ENCODE results near the gene LAG3. TPM values are rescaled to one million over a fixed set of nuclear protein-coding genes. Genes with fewer than 3 reads are reported as not detected.

Gene LAG3
- total and polyA plus RNA-seq, 10 of the 15 experiments (the other 5 are each of a cell fraction or from before 2014, with no cell fraction given), result 0.52 to 4.2 (median 1.0) TPM; not detected in 1

DNA sequence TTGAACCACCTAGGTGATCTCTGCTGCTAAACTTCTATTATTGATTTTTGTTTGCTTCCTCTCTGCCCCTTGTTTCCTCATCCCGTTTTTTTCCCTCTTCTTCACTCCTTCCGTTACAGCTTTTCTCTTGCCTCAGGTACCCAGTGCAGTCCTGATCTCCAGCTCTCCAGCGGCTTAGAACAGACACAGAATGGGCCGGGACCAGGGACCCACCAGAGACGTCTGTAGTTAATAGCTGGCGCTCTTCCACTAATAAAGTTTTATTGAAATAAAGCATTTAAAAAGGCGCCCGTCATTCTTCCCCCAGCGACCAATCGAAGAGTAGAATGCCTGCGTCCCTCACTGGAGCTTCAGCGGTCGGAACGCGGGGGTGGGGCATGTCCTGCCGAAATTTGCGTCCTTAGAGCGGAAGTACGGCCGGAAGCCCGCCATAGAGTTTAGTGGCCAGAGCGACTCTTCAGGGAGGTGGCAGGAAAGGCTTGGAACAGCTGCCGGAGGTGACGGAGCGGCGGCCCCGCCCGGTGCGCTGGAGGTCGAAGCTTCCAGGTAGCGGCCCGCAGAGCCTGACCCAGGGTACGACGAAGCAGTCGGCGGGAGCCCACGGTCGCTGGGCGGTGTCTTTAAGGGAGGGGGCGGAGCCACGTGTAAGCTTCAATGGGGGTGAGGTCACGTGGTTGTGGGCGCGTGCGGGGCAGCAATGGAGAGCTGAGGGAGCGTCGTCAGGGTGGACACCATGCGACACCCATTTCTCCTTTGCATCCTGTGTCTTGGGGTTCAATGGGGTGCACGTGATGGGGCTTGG is 48.5 kb upstream of the LAG3 start, which contains the start of gene COPS7A (continued):
- TF ChIP-seq, protein P1, sequence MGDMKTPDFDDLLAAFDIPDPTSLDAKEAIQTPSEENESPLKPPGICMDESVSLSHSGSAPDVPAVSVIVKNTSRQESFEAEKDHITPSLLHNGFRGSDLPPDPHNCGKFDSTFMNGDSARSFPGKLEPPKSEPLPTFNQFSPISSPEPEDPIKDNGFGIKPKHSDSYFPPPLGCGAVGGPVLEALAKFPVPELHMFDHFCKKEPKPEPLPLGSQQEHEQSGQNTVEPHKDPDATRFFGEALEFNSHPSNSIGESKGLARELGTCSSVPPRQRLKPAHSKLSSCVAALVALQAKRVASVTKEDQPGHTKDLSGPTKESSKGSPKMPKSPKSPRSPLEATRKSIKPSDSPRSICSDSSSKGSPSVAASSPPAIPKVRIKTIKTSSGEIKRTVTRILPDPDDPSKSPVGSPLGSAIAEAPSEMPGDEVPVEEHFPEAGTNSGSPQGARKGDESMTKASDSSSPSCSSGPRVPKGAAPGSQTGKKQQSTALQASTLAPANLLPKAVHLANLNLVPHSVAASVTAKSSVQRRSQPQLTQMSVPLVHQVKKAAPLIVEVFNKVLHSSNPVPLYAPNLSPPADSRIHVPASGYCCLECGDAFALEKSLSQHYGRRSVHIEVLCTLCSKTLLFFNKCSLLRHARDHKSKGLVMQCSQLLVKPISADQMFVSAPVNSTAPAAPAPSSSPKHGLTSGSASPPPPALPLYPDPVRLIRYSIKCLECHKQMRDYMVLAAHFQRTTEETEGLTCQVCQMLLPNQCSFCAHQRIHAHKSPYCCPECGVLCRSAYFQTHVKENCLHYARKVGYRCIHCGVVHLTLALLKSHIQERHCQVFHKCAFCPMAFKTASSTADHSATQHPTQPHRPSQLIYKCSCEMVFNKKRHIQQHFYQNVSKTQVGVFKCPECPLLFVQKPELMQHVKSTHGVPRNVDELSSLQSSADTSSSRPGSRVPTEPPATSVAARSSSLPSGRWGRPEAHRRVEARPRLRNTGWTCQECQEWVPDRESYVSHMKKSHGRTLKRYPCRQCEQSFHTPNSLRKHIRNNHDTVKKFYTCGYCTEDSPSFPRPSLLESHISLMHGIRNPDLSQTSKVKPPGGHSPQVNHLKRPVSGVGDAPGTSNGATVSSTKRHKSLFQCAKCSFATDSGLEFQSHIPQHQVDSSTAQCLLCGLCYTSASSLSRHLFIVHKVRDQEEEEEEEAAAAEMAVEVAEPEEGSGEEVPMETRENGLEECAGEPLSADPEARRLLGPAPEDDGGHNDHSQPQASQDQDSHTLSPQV (IDR thresholded peaks at IDR 0.05), result 0 out of 2 replicates have a peak, but pooled peaks have one; percentile 33
- TF ChIP-seq STAT1 (conservative IDR thresholded peaks at IDR 0.05) (no peak), KLF5 (IDR thresholded peaks at IDR 0.05; ENCODE audit: partially characterized antibody) (peak; percentile 88), TCF3 (IDR thresholded peaks at IDR 0.05; ENCODE audit: borderline replicate concordance, insufficient read depth, low read depth, low read length) (peak; percentile 79), NR2C2 (IDR thresholded peaks at IDR 0.05; ENCODE audit: borderline replicate concordance, control insufficient read depth, insufficient read length, low read depth) (no peak), RUNX3 (IDR thresholded peaks at IDR 0.05; ENCODE audit: low read length) (peak; percentile 52), SRF (IDR thresholded peaks at IDR 0.05; ENCODE audit: low read depth in 2 of 2, low read length in 2 of 2) (0 out of 4 replicates have a peak, but pooled peaks have one; percentile 32 to 40), YY1 (IDR thresholded peaks at IDR 0.05; ENCODE audit: low read depth, low read length) (peak; percentile 81), JUND (IDR thresholded peaks at IDR 0.05; ENCODE audit: low read depth, low read length) (0 out of 2 replicates have a peak, but pooled peaks have one; percentile 30), BRCA1 (IDR thresholded peaks at IDR 0.05; ENCODE audit: low read depth, low read length) (no peak; the same call in 1 of the 2 replicates), SMAD1 (IDR thresholded peaks at IDR 0.05; ENCODE audit: low read depth, partially characterized antibody) (peak; percentile 67), NR2C1 (IDR thresholded peaks at IDR 0.05) (peak; percentile 88), NBN (IDR thresholded peaks at IDR 0.05) (peak; percentile 91), LARP7 (IDR thresholded peaks at IDR 0.05) (no peak), BCL11A (IDR thresholded peaks at IDR 0.05; ENCODE audit: low read depth, low read length) (no peak)
- TF ChIP-seq, protein P2, sequence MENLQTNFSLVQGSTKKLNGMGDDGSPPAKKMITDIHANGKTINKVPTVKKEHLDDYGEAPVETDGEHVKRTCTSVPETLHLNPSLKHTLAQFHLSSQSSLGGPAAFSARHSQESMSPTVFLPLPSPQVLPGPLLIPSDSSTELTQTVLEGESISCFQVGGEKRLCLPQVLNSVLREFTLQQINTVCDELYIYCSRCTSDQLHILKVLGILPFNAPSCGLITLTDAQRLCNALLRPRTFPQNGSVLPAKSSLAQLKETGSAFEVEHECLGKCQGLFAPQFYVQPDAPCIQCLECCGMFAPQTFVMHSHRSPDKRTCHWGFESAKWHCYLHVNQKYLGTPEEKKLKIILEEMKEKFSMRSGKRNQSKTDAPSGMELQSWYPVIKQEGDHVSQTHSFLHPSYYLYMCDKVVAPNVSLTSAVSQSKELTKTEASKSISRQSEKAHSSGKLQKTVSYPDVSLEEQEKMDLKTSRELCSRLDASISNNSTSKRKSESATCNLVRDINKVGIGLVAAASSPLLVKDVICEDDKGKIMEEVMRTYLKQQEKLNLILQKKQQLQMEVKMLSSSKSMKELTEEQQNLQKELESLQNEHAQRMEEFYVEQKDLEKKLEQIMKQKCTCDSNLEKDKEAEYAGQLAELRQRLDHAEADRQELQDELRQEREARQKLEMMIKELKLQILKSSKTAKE (IDR thresholded peaks at IDR 0.05; ENCODE audit: low read depth, poor library complexity, severe bottlenecking), result peak; percentile 80
- TF ChIP-seq, protein P3, sequence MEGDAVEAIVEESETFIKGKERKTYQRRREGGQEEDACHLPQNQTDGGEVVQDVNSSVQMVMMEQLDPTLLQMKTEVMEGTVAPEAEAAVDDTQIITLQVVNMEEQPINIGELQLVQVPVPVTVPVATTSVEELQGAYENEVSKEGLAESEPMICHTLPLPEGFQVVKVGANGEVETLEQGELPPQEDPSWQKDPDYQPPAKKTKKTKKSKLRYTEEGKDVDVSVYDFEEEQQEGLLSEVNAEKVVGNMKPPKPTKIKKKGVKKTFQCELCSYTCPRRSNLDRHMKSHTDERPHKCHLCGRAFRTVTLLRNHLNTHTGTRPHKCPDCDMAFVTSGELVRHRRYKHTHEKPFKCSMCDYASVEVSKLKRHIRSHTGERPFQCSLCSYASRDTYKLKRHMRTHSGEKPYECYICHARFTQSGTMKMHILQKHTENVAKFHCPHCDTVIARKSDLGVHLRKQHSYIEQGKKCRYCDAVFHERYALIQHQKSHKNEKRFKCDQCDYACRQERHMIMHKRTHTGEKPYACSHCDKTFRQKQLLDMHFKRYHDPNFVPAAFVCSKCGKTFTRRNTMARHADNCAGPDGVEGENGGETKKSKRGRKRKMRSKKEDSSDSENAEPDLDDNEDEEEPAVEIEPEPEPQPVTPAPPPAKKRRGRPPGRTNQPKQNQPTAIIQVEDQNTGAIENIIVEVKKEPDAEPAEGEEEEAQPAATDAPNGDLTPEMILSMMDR (IDR thresholded peaks at IDR 0.05 in 2 of 3, conservative IDR thresholded peaks at IDR 0.05 in 1 of 3; ENCODE audit: control insufficient read depth in 2 of 3, extremely low read depth in 1 of 3, insufficient read depth in 1 of 3, low read depth in 3 of 3, low read length in 3 of 3), result peak in 1 of 3 experiments; percentile 10; a peak in 1 of 6 replicates

All from GM12878 (cell line).